ENCODE measurements around the gene KIAA1210. TPM values are rescaled to one million over a fixed set of nuclear protein-coding genes. Genes with fewer than 3 reads are reported as not detected.

The KIAA1210 gene
- total RNA-seq, 1 experiment from 2014 or later: 1.2 TPM

GRCh38 chrX:119118780-119119395, 8.7 kb downstream of the KIAA1210 start:
- no peaks in the 10 kb centered on the region for H3K27me3 ChIP-seq (ENCODE audit: low read length)
- no peaks in the 10 kb centered on the region for H3K9me3 ChIP-seq (ENCODE audit: low read length)
- H3K9ac ChIP-seq (ENCODE audit: low read length): no peak overlapping the region
- DNase-seq: peak; percentile 89
- no peak overlapping the region for H3K4me3 ChIP-seq (ENCODE audit: low read length)
- H3K4me1 ChIP-seq (ENCODE audit: low read length): peaks cover 11% of the 10 kb centered on the region
- H3K4me2 ChIP-seq (ENCODE audit: low read depth, low read length, poor library complexity, severe bottlenecking): no peak overlapping the region
- H4K20me1 ChIP-seq (ENCODE audit: insufficient read depth, low read depth, low read length): no peaks in the 10 kb centered on the region
- H3K36me3 ChIP-seq (ENCODE audit: insufficient read depth, low read length): no peaks in the 10 kb centered on the region
- H2AFZ ChIP-seq (ENCODE audit: low read length): no peak overlapping the region
- no peaks in the 10 kb centered on the region for H3K9me2 ChIP-seq (replicated peaks; ENCODE audit: insufficient read depth, low read length)
- H3K79me2 ChIP-seq (ENCODE audit: low read length): no peaks in the 10 kb centered on the region
- no peak overlapping the region for H3K27ac ChIP-seq (ENCODE audit: low read length)

- Histone ChIP-seq H3K9me2 (replicated peaks; ENCODE audit: insufficient read depth, low read length) (no peaks in the 10 kb centered on the region), H3K27ac (ENCODE audit: low read length) (no peak overlapping the region), H3K79me2 (ENCODE audit: low read length) (no peaks in the 10 kb centered on the region), H3K9ac (ENCODE audit: low read length) (no peak overlapping the region), H3K9me3 (ENCODE audit: low read length) (no peaks in the 10 kb centered on the region), H3K27me3 (ENCODE audit: low read length) (no peaks in the 10 kb centered on the region), H3K4me2 (ENCODE audit: low read depth, low read length, poor library complexity, severe bottlenecking) (no peak overlapping the region), H3K4me3 (ENCODE audit: low read length) (no peak overlapping the region), H2AFZ (ENCODE audit: low read length) (no peak overlapping the region), H4K20me1 (ENCODE audit: insufficient read depth, low read depth, low read length) (no peaks in the 10 kb centered on the region), H3K4me1 (ENCODE audit: low read length) (no peaks in the 10 kb centered on the region), H3K36me3 (ENCODE audit: insufficient read depth, low read length) (no peaks in the 10 kb centered on the region)
- DNase-seq: no peak
Observed at GRCh38 chrX:119107206-119107605, 20.4 kb downstream of the KIAA1210 start.

DNA sequence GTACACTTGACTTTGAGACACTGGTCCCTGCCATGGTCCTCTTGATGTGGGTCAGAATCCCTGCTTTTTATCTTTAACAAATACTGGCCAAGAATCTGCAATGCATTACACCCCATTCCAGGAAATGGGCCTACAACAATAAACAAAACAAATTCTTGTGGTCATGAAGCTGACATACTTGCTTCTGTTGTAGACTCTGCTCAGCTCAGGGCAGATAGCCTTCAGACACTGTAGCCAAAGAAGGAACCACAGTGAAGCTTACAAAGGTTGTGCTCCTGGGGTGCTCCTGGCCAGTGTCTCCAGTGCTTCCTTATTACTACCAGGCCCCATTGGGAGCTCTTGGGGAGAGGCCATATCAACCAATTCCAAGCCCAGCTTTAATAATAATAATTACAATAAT, 21.8 kb downstream of the KIAA1210 start:
- Histone ChIP-seq H3K9me2 (replicated peaks; ENCODE audit: insufficient read depth, low read length) (no peaks in the 10 kb centered on the region), H3K9me3 (ENCODE audit: low read length) (no peaks in the 10 kb centered on the region), H3K9ac (ENCODE audit: low read length) (no peak overlapping the region), H3K27ac (ENCODE audit: low read length) (no peak overlapping the region), H3K4me1 (ENCODE audit: low read length) (no peaks in the 10 kb centered on the region), H3K79me2 (ENCODE audit: low read length) (no peaks in the 10 kb centered on the region), H3K36me3 (ENCODE audit: insufficient read depth, low read length) (no peaks in the 10 kb centered on the region), H4K20me1 (ENCODE audit: insufficient read depth, low read depth, low read length) (no peaks in the 10 kb centered on the region), H3K4me2 (ENCODE audit: low read depth, low read length, poor library complexity, severe bottlenecking) (no peak overlapping the region), H3K27me3 (ENCODE audit: low read length) (no peaks in the 10 kb centered on the region), H2AFZ (ENCODE audit: low read length) (no peak overlapping the region), H3K4me3 (ENCODE audit: low read length) (no peak overlapping the region)
- no peak for DNase-seq

DNA sequence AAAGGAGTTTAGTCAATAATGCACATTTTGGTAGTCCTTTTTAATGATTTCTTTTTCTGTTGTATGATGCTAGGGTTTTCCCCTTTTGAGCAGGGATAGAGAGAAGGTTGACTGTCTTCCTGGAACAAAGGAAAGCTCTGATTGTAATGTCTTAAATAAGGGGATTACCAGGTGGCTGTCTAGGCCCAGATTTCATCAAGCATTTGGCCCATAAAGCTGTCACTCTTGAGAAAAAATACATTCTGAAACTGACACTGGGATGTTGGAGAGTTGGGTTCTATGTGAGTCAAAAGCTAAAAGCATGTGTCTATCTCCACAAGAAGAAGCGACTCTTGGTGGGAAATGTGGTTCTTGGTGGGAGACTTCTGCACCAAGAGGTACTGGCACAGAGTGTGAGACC, 26.4 kb downstream of the KIAA1210 start:
- no peak overlapping the region for H3K27ac ChIP-seq (ENCODE audit: low read length)
- no peak overlapping the region for H3K4me2 ChIP-seq (ENCODE audit: low read depth, low read length, poor library complexity, severe bottlenecking)
- no peaks in the 10 kb centered on the region for H3K9me3 ChIP-seq (ENCODE audit: low read length)
- H2AFZ ChIP-seq (ENCODE audit: low read length): no peak overlapping the region
- no peaks in the 10 kb centered on the region for H3K4me1 ChIP-seq (ENCODE audit: low read length)
- no peaks in the 10 kb centered on the region for H3K27me3 ChIP-seq (ENCODE audit: low read length)
- no peak for DNase-seq
- H3K9me2 ChIP-seq (replicated peaks; ENCODE audit: insufficient read depth, low read length): no peaks in the 10 kb centered on the region
- no peaks in the 10 kb centered on the region for H4K20me1 ChIP-seq (ENCODE audit: insufficient read depth, low read depth, low read length)
- no peaks in the 10 kb centered on the region for H3K36me3 ChIP-seq (ENCODE audit: insufficient read depth, low read length)
- H3K79me2 ChIP-seq (ENCODE audit: low read length): no peaks in the 10 kb centered on the region
- H3K9ac ChIP-seq (ENCODE audit: low read length): no peak overlapping the region
- H3K4me3 ChIP-seq (ENCODE audit: low read length): no peak overlapping the region

DNA sequence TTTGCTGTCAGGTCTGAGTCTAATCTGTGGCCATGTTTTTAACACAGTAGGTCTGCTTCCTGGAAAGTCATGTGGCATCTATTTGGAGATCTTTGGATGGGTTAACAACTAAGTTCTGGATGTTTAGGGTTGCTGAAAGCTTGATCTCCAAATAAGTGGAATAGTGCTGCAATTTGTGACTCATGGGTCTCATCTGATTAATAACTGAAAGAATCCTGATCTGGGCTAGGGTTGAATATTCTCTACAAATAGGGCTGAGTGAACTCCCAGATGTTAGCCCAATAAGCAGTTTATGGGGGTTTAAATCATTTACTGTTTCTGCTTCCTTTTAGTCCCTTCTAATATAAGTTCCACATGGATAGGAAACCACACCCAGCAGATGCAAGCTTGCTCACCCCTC, 31.7 kb downstream of the KIAA1210 start:
- H3K4me2 ChIP-seq (ENCODE audit: low read depth, low read length, poor library complexity, severe bottlenecking): no peak overlapping the region
- no peak overlapping the region for H2AFZ ChIP-seq (ENCODE audit: low read length)
- no peak overlapping the region for H3K4me3 ChIP-seq (ENCODE audit: low read length)
- no peaks in the 10 kb centered on the region for H3K9me3 ChIP-seq (ENCODE audit: low read length)
- no peaks in the 10 kb centered on the region for H3K36me3 ChIP-seq (ENCODE audit: insufficient read depth, low read length)
- H3K4me1 ChIP-seq (ENCODE audit: low read length): no peaks in the 10 kb centered on the region
- H3K9me2 ChIP-seq (replicated peaks; ENCODE audit: insufficient read depth, low read length): no peaks in the 10 kb centered on the region
- H3K27ac ChIP-seq (ENCODE audit: low read length): no peak overlapping the region
- no peak for DNase-seq
- no peaks in the 10 kb centered on the region for H3K79me2 ChIP-seq (ENCODE audit: low read length)
- H4K20me1 ChIP-seq (ENCODE audit: insufficient read depth, low read depth, low read length): no peaks in the 10 kb centered on the region
- no peak overlapping the region for H3K9ac ChIP-seq (ENCODE audit: low read length)
- H3K27me3 ChIP-seq (ENCODE audit: low read length): no peaks in the 10 kb centered on the region

GRCh38 chrX:119094819-119095218, 32.8 kb downstream of the KIAA1210 start:
- no peaks in the 10 kb centered on the region for H3K9me3 ChIP-seq (ENCODE audit: low read length)
- DNase-seq: peak; percentile 54
- H3K27ac ChIP-seq (ENCODE audit: low read length): no peak overlapping the region
- no peak overlapping the region for H3K4me3 ChIP-seq (ENCODE audit: low read length)
- H3K4me2 ChIP-seq (ENCODE audit: low read depth, low read length, poor library complexity, severe bottlenecking): no peak overlapping the region
- H3K79me2 ChIP-seq (ENCODE audit: low read length): no peaks in the 10 kb centered on the region
- no peaks in the 10 kb centered on the region for H4K20me1 ChIP-seq (ENCODE audit: insufficient read depth, low read depth, low read length)
- no peak overlapping the region for H2AFZ ChIP-seq (ENCODE audit: low read length)
- no peaks in the 10 kb centered on the region for H3K9me2 ChIP-seq (replicated peaks; ENCODE audit: insufficient read depth, low read length)
- no peaks in the 10 kb centered on the region for H3K36me3 ChIP-seq (ENCODE audit: insufficient read depth, low read length)
- no peaks in the 10 kb centered on the region for H3K27me3 ChIP-seq (ENCODE audit: low read length)
- H3K4me1 ChIP-seq (ENCODE audit: low read length): peaks cover 1% of the 10 kb centered on the region
- no peak overlapping the region for H3K9ac ChIP-seq (ENCODE audit: low read length)

DNA sequence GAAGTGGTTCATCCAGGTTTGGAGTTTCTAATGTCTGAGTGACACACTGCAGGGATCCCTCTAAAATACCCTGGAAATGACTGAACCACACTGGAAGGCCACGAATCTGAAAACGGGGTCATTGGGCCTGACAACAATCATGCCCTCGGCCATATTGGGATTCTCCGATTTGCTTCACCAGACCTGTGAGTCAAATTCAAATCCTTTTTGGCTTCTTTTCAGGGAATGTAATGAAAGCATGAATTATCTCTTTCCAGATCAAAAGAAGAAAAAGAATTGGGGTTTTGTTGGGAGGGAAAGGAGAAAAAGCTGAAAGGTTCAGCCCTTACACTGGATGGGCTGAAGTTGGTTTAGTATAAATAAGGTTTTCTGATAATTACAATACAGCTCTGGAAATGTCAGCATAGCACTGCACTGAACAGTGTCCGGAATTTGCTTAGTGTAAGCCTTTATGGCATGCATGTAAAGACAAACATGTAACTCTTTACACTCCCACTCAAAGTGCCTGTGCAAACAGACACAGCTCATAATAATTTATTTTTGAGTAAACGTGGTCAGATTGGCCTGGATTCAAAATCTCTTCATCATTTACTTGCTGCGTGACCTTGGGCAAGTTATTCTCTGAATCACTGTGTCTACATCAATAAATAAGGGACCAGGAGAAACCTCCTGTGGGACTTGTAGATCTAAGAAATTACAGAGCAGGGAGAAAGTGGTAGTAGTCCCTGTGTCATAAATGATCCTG, 33.4 kb downstream of the KIAA1210 start:
- no peaks in the 10 kb centered on the region for H3K36me3 ChIP-seq (ENCODE audit: insufficient read depth, low read length)

GRCh38 chrX:119090627-119091026, 37.0 kb downstream of the KIAA1210 start:
- Histone ChIP-seq H3K36me3 (ENCODE audit: insufficient read depth, low read length) (no peaks in the 10 kb centered on the region), H3K27ac (ENCODE audit: low read length) (no peak overlapping the region), H3K4me1 (ENCODE audit: low read length) (peaks cover 6% of the 10 kb centered on the region), H3K9me2 (replicated peaks; ENCODE audit: insufficient read depth, low read length) (no peaks in the 10 kb centered on the region), H3K9ac (ENCODE audit: low read length) (no peak overlapping the region), H4K20me1 (ENCODE audit: insufficient read depth, low read depth, low read length) (no peaks in the 10 kb centered on the region), H2AFZ (ENCODE audit: low read length) (no peak overlapping the region), H3K9me3 (ENCODE audit: low read length) (no peaks in the 10 kb centered on the region), H3K4me2 (ENCODE audit: low read depth, low read length, poor library complexity, severe bottlenecking) (no peak overlapping the region), H3K27me3 (ENCODE audit: low read length) (no peaks in the 10 kb centered on the region), H3K4me3 (ENCODE audit: low read length) (no peak overlapping the region), H3K79me2 (ENCODE audit: low read length) (no peaks in the 10 kb centered on the region)
- no peak for DNase-seq

More for the DNA sequence above, 33.4 kb downstream of the KIAA1210 start:
- DNase-seq: no peak
- Histone ChIP-seq H3K4me2 (ENCODE audit: low read depth, low read length, poor library complexity, severe bottlenecking) (no peak overlapping the region), H3K27ac (ENCODE audit: low read length) (no peak overlapping the region), H3K4me3 (ENCODE audit: low read length) (no peak overlapping the region), H3K4me1 (ENCODE audit: low read length) (peaks cover 6% of the 10 kb centered on the region), H3K79me2 (ENCODE audit: low read length) (no peaks in the 10 kb centered on the region), H2AFZ (ENCODE audit: low read length) (no peak overlapping the region), H3K27me3 (ENCODE audit: low read length) (no peaks in the 10 kb centered on the region), H4K20me1 (ENCODE audit: insufficient read depth, low read depth, low read length) (no peaks in the 10 kb centered on the region), H3K9me2 (replicated peaks; ENCODE audit: insufficient read depth, low read length) (no peaks in the 10 kb centered on the region), H3K9me3 (ENCODE audit: low read length) (no peaks in the 10 kb centered on the region), H3K9ac (ENCODE audit: low read length) (no peak overlapping the region)

Measured in Karpas-422 (cell line).